NCI-H2227 treated with DMSO at 0.1 percent for 48 hours (cell line): ENCODE data around the gene TBC1D22A.

ENCODE experiments used
- DNase-seq: peaks from one replicate; lab custom pipeline; 2025; lab: John Stamatoyannopoulos, UW

The TBC1D22A gene

DNA sequence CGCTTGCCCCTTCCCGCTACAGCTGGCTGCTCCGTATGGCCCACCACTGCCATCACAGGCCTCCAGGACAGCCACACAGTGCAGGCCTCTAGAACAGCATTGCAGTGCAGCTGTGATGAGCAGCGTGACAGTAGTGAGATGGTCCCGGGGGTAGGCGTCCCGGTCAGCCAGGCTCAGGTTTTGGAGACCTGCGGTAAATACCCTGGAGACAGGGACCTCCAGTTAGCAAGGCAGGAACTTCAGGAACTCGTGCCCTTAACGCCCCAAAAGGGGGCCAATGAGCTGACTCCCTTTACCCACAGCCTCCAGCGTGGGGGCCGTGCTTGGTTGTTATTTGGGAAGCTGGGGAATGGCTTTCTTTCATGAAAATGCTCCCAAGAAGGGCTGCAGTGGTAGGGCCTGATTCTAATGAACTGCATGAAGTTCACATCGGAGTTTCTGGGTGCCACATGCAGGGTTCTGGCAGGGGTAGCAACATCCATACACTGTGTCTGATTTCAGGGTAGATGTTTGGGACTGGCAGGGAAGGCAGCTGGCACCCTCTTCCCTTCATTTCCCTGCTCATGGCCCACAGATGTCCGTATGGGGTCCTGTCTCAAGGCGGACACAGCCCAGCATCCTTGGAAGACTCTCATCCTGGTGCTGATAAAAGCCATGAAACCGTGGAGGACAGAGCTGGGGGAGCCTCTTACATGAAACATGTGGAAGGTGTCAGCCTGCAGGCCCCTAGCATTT lies 440.5 kb downstream of the TBC1D22A start:
- no peak for DNase-seq

DNA sequence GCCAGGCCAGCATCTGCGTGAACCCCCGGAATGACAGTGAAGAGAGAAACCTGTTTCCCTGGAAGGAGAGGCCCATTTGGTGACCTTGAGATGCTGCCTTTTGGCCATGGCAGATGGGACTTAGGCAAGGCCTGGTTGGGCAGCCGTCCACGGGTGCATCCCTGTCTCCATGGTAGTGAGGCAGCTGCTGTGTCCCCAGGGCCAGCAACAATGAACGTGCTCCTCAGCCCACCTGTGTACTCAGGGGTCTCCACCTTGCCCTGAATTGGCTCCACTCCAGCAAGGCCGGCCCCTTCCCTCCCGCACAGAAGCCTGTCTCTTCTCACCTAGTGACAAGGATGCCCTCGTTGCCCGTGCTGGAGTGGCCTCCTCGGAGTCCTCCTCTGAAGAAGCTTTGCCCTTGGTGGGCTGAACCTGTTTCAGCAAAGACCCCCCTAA lies 441.1 kb downstream of the TBC1D22A start:
- no peak for DNase-seq

DNA sequence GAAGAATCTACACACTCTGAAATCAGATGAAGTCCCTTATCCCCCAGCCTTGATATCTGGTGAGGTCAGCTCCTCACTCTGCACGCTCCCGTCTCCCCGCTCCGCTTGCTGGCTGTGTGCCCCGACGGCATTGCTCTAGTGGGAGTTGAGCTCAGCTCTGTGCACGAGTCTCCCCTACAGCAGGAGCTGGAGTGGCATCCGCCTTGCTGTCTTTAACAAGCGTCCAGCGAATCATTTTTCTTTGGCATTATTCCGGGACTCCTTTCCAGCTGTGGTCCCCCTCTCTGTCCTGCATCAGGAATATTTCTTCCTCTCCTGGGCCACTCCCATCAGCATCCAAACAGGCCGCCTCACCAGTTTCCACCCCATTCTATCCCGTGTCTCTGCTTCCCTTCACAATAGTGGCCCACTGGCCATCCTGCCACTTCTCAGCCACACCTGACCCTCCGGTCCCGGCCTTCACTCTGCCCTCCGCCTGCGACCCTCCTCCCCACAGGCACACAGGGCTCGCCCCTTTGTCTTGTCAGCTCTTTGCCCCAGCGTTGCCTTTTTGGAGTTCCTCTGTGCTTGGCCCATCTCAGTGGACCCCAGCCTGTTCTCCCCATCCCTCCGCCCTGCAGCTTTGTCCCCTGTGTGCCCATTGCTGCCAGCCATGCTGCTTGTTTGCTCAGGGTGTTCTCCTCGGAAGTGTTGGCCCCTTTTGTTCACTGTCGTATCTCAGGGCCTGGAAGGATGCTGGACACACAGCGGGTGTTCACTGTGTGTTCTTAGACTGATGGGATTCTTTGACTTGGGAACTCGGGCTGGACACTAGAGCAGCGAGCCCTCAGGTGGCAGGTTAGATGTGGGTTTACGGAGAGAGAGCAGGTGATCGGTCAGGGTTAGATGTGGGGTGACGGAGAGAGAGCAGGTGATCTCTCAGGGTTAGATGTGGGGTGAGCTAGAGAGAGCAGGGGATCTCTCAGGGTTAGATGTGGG lies 441.8 kb downstream of the TBC1D22A start:
- DNase-seq = no peak

DNA sequence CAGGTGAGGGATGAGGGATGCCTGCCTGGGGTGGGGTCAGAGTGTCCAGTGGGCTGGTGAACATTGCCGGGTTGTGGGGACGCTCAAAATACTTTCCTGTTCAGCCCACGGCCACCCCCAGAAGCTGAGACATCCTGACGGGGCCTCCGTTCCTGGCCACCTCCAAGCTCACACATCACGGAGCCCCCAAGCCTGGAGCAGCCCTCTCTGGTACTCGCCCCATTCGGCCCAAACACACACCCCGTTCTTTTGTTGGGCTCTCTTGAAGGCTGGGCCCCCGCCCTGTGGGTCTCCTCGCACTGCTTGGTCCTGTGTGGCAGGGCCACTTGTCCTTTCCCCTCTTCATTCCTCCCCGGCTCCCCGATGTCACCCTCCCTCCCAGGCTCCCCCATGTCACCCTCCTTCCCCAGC lies 442.6 kb downstream of the TBC1D22A start:
- DNase-seq = no peak

DNA sequence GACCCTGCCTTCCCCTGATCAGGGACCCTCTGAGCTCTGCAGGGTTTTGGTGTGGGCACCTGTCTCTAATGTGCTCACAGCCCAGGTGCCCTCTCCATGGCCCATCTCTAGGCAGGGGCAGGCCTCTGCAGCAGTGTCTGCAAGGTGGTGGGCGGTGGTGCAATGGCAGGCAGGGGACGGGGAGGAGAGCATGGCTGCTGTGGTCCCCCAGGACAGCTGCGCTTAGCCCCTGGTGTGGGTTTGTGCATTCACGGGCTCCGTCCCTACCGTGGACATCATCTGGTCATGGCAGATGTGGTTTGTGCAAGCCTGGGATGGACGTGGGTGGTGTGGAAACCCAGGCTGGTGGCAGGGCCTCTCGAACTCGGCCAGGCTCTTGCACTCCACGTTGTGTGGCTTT lies 443.1 kb downstream of the TBC1D22A start:
- no peak for DNase-seq

DNA sequence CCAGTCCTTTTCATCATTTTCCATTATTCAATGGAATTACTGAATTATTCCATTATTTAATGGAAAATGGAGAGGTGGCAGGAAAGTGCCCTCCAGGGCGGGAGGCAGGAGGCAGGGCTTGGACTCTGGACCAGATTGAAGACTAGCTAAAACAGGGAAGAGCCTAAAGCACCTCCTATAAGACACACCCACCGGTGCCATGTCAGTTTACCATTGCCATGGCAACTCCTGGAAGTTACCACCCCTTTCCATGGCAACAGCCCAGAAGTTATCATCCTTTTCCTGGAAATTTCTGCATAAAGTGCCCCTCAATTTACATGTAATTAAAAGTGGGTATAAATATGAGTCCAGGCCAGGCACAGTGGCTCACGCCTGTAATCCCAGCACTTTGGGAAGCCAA lies 443.7 kb downstream of the TBC1D22A start:
- no peak for DNase-seq

DNA sequence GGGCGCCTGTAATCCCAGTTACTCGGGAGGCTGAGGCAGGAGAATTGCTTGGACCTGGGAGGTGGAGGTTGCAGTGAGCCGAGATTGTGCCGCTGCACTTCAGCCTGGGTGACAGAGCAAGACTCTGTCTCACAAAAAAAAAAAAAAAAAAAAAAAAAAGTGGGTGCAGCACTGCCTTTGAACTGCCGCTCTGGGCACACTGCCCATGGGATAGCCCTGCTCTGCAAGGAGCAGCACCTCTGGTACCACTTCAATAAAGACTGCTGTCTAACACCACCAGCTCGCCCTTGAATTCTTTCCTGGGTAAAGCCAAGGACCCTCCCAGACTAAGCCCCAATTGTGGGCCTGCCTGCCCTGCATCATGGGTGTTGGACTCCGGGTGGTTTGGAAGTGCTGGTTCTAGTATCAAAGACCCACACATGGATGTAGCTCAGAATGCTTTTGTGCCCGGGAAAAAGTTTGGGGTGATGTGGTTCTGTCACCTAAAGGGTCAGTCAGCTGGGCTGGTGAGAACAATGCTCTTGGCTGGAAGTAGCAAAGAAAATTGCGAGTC lies 444.3 kb downstream of the TBC1D22A start:
- DNase-seq = no peak

DNA sequence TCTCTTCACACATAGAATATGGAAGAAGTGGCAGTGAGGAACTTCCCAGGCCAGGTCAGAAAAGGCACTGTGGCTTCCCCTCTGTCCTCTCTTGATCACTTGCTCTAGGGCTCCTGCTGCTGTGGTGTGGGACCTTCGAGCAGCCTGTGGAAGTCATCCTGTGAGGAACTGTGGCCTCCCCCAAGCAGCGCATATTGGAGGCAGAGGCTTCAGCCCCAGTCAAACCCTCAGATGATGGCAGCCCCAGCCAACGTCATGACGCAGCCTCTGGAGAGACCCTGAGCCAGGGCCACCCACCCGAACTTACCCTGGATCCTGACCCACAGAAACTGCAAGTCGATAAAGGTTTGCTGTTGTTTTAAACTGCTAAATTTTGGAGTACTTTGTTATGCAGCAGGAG lies 444.9 kb downstream of the TBC1D22A start:
- no peak for DNase-seq

DNA sequence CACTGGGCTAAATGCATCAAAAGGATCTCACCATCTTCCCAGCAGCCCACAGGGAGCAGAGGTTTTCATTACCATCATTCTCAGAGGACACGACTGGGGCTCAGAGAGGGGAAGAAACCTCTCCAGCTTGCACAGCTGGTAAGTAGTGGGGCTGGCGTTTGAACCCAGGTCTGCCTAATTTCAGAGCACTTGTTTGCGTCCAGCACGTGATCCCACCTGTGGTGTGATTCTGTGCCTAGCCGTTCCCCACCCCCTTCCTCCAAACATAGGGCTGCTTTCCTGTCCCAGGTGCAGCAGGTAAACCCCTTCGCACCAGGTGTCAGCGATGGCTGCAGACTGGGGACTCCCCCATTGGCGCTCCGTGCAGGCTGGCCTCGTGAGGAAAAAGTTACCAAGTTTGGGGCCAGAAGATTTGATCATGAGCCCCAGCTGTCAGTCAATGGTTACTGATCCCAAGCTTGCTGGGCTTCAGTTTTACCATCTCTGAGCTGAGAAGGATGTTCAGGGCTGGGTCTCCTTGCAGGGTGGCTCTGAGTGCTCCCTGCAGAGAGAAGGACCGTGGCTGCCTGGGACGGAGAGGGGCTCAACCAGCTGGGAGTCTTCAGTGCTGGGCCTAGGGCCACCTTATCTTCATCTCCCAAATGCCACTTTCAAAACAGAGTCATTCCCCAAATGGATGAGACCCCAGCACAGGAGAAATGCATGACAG lies 445.6 kb downstream of the TBC1D22A start:
- no peak for DNase-seq

DNA sequence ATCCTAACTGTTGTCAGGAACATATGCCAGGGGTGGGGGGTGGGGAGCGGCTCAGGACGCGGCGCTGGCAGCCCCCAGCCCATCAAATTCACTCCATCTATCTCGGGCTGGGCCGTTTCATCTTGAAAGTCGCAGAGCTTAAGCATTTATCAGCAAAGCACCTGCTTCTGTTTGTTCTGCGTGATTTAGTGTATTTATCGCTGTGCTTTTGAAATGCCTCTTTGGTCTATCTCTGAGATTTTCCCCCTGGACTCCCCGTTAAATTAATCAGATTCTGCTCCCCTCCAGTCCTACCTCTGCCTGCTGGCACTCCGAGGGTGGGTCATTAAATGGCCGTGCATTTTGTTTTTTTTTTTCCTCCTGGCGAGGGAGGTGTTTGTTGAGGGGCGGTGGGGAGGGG lies 446.2 kb downstream of the TBC1D22A start:
- no peak for DNase-seq

DNA sequence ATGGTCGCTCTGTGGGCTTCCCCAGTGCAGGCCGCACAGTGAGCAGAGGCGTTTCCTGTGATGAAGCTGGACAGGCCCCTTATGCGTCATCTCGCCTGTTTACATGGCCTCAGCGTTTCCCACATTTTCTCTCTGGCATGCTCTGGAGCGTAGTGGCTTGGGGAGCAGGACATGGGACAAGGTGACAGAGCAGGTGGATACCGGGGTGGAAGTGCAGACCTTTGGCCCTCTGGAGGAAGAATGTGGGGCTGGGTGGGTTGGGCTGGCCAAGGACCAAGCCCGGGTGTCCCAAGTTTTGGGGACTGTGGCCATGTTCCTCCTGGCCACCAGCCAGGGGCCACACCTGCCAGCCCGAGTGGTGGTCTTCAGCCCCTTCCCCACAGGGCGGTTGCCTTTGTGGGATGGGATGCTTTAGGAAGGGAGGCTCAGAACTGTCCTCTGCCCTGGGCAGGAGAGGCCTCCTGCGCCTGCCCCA lies 446.6 kb downstream of the TBC1D22A start:
- DNase-seq = no peak

DNA sequence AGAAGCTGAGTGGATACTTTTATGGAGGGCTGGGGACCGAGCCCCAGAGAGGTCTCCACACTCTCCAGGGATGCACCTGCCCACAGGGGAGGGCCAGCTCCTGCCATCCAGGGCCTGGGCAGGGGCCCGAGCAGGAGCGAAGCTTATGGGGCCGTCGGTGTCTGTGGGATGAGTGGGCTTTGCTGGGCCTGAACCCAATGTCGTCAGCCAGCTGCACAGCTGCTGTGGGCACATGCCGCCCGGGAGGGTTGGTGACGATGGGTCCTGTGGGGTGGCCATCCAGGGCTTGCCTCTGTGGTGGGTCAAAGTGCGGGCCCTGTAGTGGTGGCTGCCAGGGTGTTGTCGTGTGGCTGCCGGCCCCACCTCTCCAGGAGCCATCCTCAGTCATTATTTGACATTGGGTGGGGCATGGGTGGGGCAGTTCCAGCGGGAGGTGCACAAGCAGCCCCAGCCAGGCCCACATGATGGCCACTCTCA lies 447.1 kb downstream of the TBC1D22A start:
- DNase-seq = no peak

DNA sequence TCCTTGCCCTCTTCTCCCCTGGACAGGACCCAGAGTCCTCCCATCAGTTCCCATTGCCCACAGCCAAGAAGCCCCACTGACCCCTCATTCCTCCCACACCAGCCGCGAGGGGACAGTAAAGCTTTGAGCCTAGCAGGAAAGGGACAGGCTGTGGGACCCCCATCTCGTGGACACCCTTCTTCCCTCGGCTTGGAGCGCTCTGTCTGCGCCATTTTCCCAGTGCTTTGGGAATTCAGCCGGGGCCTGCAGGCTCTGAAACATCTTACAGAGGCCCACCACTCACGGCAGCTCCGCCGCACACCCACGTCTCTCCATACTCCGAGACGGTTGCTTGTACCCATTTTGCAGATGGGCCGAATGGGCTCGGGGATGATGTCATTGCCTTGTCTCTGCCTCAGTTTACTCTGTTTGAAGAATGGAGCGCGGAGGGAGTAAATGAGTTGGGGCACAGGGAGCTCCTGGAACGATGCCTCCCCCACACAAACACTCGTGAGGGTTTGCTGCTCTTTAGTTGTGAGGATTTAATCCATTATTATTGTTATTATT lies 447.7 kb downstream of the TBC1D22A start:
- DNase-seq = no peak

DNA sequence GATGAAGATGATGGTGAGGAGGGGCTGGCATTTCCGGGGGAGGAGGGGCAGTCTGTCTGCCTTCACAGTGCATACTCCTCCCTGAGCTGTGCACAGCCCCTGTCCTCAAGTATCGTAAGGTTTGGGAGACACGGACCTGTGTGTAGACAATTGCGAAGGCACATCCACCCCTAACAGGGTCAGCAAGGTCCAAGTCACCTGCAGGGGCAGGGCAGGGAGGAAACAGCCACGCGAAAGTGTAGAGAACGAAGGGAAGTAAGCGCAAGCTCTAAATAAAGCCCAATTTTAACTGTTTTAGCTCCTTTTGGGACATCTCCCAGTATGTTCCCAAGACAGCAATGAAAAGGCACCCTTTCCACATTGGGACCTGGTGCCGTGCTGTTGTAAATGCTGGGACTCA lies 448.2 kb downstream of the TBC1D22A start:
- DNase-seq = no peak

DNA sequence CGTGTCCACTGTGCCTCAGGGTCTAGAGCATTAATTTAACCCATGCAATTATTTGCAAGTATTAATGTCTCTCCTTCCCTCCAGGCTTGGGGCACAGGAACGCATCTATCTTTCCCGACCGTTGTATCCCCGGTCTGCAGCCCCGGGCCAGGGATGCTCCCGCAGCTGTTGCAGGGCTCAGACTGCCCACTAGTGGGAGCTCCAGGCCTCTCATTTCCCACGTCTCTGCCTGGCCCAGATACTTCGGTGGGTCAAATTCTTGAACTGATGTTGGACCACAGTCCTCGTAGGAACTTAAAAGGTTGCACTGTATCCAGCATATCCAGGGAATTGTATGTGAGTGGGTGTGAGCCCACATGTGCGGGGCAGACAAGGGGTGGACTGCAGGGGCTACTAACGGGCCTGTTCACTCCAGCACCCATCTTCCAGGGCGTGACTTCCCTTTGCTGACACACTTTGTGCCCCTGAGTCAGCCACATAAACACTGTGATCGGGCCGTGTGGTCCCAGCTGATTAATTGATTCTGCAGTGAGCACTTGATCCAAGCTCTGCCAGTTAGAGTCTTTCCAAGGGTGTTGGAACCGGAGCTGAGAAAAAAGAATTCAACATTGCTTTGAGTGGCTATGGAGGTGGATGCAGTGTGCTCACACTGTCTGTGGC lies 451.3 kb downstream of the TBC1D22A start:
- DNase-seq = no peak

DNA sequence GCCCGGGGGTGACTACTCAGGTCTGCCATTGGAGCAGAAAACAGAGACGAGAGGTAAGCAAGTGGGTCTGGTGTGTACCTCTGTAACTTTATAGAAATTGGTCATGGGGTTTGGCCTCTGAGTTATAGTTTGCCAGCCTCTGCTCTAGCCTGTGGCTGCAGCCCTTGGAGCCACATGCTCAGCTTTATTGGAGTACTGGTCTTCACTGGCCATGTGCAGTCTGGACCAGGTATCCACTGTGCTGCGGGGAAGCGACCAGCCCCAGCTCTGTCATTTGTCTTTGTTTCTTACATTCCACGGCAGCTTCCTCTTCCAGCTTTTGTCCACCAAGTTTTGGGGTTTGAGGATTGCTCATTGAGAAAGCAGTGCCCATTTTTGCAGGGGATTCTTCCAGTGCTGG lies 453.4 kb downstream of the TBC1D22A start:
- no peak for DNase-seq

DNA sequence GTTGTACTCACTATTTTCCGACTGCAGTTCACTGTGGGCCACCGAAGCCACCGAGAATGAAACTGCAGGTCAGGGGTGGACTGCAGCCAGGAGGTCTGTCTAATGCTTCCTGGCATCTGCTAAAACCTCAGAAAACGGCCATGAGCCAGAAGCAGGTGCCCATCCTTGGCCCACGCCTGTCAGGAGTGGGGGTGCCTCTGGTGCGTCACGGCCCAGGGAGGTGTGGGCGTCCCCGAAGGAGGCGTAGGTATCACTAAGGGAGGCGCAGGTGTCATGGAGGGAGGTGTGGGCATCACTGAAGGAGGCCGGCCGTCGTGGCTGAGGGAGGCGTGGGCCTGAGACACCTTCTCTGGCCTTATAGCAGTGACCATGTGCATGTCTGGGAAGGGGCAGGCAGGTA lies 456.2 kb downstream of the TBC1D22A start:
- DNase-seq = no peak

DNA sequence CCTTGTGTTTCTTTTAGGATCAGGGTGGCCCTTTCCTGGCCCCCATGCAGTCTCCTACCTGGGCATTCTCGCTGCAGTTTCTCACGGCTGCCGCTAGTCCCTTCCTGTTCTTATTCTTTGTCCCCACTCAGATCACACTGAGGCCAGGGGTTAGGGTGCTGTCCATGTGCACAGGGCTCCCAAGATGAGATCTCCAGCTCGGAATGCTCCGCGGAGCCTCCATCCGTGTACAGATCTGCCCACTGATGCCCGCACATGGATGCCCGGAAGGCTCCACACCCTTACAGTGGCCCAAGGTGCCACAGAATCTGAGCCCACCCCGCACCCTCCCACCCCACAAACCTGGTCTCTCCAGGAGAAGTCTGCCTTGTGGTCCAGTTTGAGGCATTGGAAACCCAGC lies 457.3 kb downstream of the TBC1D22A start:
- DNase-seq = no peak

DNA sequence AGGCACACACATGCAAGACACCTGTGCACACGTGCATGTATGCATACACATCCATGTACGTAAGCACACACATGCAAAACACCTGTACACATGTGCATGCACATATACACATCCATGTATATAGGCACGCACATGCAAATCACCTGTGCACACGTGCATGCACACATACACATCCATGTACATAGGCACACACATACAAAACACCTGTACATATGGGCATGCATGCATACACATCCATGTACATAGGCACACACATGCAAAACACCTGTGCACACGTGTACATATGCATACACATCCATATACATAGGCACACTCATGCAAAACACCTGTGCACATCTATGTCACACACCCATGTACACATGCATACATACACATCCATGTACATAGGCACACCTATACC lies 458.3 kb downstream of the TBC1D22A start:
- DNase-seq = no peak

DNA sequence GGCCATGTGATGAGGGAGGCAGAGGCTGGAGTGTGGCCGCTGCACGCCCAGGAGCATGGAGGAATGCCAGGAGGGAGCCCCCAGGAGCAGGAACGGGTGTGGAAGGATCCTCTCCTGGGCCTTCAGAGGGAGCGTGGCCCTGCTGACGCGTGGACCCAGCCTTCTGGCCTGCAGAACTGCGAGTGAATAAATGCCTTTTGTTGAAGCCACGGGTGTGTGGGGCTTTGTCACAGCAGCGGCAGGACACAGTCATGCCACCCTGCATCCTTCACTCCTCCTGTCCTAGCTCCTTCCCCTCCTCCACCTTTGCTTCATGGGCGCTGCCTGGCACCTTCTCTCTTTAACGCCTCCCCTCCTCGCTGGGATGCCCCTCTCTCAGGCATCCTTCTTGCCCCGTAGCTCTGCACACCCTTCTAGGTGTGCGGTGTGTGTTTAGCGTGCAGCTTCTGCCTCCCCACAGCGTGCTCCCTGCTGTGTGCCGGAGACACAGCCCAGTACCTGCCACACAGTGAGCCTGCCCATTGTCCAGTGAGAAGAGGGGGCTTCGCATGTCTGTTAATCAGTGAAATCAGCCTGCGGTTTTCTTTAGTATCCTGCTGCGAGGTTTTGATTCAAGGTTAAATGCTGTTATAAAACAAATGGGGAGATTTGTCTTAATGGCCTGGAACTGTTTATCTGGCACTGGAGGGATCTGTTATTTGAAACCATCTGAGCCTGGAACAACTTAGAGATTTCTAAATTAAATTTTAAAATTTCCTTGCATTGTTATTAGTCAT lies 459.6 kb downstream of the TBC1D22A start:
- DNase-seq = no peak
